ENCODE results near the gene BSN. TPM values are rescaled to one million over a fixed set of nuclear protein-coding genes. Genes with fewer than 3 reads are reported as not detected.
"Not testable (repeated sequence)": the region's sequence is repeated elsewhere in the genome, so short reads cannot be mapped to it uniquely, and the experiment has no call there.

Gene BSN
- total and polyA plus RNA-seq, 8 donors = 0.26 to 1.1 (median 0.84) TPM

GRCh38 chr3:49582177-49582576, 27.9 kb downstream of the BSN start:
- intact Hi-C loops (cut with DNase I) = no loop called here

DNA sequence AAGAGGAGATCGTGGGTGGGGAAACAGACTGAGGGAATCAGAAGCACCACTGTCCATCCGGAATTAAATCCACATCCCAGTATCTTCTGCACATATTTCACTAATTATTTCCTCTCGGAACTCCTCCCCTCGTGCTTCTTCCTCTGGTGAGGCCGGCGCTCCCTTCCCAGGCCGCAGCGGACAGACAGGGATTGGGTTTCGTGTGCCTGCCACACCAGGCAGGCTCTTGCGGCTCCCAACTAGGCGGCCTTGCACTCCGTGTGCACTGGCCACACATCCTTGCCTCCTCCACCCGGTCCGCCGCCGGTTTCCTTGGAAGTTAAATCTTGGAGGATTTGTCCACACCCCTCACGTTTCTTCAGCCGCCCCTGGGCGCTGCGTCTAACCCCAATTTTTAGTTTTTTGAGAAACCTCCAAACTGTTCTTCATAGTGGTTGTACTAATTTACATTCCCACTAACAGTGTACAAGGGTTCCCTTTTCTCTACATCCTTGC, 31.0 kb downstream of the BSN start:
- H3K4me3 ChIP-seq; DNase-seq; intact Hi-C loops (cut with DNase I); H3K27me3 ChIP-seq; H3K36me3 ChIP-seq; H3K9me3 ChIP-seq; ATAC-seq; H3K4me1 ChIP-seq; H3K27ac ChIP-seq: not testable (repeated sequence)

More at GRCh38 chr3:49582177-49582576, 27.9 kb downstream of the BSN start:
- H3K27ac ChIP-seq = no peak overlapping the region
- TF ChIP-seq, protein P1, sequence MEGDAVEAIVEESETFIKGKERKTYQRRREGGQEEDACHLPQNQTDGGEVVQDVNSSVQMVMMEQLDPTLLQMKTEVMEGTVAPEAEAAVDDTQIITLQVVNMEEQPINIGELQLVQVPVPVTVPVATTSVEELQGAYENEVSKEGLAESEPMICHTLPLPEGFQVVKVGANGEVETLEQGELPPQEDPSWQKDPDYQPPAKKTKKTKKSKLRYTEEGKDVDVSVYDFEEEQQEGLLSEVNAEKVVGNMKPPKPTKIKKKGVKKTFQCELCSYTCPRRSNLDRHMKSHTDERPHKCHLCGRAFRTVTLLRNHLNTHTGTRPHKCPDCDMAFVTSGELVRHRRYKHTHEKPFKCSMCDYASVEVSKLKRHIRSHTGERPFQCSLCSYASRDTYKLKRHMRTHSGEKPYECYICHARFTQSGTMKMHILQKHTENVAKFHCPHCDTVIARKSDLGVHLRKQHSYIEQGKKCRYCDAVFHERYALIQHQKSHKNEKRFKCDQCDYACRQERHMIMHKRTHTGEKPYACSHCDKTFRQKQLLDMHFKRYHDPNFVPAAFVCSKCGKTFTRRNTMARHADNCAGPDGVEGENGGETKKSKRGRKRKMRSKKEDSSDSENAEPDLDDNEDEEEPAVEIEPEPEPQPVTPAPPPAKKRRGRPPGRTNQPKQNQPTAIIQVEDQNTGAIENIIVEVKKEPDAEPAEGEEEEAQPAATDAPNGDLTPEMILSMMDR (IDR thresholded peaks at IDR 0.05) = no peak
- H3K36me3 ChIP-seq = no peaks in the 10 kb centered on the region
- no peaks in the 10 kb centered on the region for H3K27me3 ChIP-seq
- no peaks in the 10 kb centered on the region for H3K9me3 ChIP-seq
- H3K4me3 ChIP-seq = no peak overlapping the region
- H3K4me1 ChIP-seq = no peaks in the 10 kb centered on the region
- DNase-seq (no peak), ATAC-seq (no peak)

DNA sequence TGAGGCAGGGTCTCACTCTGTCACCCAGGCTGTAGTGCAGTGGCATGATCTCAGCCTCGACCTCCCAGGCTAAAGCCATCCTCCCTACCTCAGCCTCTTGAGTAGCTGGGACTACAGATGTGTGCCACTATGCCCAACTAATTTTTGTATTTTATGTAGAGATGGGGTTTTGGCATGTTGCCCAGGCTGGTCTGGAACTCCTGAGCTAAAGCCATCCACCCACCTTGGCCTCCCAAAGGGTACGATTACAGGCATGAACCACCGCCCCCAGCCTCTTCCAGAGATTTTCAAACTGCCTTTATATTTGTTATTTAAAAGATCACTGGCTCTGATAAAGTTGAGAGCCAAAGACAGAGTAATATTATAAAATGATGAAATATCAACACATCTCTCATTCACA, 37.3 kb downstream of the BSN start:
- Histone ChIP-seq H3K27ac (no peak overlapping the region), H3K4me3 (no peak overlapping the region), H3K36me3 (no peaks in the 10 kb centered on the region), H3K27me3 (no peaks in the 10 kb centered on the region), H3K9me3 (no peaks in the 10 kb centered on the region), H3K4me1 (no peaks in the 10 kb centered on the region)
- intact Hi-C loops (cut with DNase I) = no loop called here
- TF ChIP-seq, protein P1 (IDR thresholded peaks at IDR 0.05) = no peak
- ATAC-seq (no peak), DNase-seq (no peak)

GRCh38 chr3:49593041-49593440, 38.8 kb downstream of the BSN start:
- H3K36me3 ChIP-seq = no peaks in the 10 kb centered on the region
- ATAC-seq (no peak), DNase-seq (no peak)
- TF ChIP-seq, protein P1 (IDR thresholded peaks at IDR 0.05) = no peak
- H3K4me1 ChIP-seq = no peaks in the 10 kb centered on the region
- no peak overlapping the region for H3K4me3 ChIP-seq
- H3K9me3 ChIP-seq = no peaks in the 10 kb centered on the region
- intact Hi-C loops (cut with DNase I) = no loop called here
- no peaks in the 10 kb centered on the region for H3K27me3 ChIP-seq
- H3K27ac ChIP-seq = no peak overlapping the region

- intact Hi-C loops (cut with DNase I) = no loop called here
- no peaks in the 10 kb centered on the region for H3K9me3 ChIP-seq
- H3K4me3 ChIP-seq = no peak overlapping the region
- H3K27ac ChIP-seq = no peak overlapping the region
- no peaks in the 10 kb centered on the region for H3K4me1 ChIP-seq
- TF ChIP-seq, protein P1 (IDR thresholded peaks at IDR 0.05) = no peak
- DNase-seq (no peak), ATAC-seq (no peak)
- H3K27me3 ChIP-seq = no peaks in the 10 kb centered on the region
- H3K36me3 ChIP-seq = no peaks in the 10 kb centered on the region
Observed at GRCh38 chr3:49600781-49601180, 46.5 kb downstream of the BSN start.

DNA sequence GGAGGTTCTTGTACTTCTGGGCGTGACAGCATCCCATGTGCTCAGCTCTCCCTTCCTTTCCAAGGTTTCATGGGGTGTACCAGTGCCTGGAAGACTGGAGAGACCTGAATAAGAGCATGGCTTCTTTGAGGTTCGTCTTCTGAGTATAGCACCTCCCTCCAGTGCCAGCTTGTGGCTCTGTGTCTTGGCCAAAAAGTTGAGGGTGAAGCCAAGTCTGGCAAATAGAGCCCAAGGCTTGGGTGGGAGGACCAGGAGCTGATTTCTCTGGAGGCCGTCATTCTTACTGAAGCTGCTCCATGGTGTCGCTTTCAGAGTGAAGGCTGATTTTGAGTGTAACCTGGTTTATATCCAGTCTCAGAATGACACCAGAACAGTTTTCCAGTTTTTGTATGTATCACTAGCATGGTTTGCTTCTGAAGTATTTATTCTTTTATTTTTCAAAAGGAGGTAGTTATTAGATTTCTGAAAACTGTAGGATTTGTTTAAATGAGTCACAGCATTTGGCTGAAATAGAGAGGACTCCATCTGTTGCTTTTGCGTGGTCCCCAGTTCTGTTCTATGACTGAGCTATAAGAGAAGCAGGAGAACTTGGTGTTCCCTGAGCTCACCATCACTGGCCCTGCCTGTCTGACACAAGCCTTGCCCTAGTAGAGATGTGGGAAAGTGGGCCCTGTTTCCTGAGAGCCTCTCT, 47.2 kb downstream of the BSN start:
- ATAC-seq (no peak), DNase-seq (no peak)
- intact Hi-C loops (cut with DNase I) = no loop called here
- Histone ChIP-seq H3K27me3 (no peaks in the 10 kb centered on the region), H3K9me3 (no peaks in the 10 kb centered on the region), H3K36me3 (no peaks in the 10 kb centered on the region), H3K4me3 (no peak overlapping the region), H3K27ac (no peak overlapping the region), H3K4me1 (no peaks in the 10 kb centered on the region)
- TF ChIP-seq, protein P1 (IDR thresholded peaks at IDR 0.05) = no peak
